ENCODE results near the gene DXO.

DNA sequence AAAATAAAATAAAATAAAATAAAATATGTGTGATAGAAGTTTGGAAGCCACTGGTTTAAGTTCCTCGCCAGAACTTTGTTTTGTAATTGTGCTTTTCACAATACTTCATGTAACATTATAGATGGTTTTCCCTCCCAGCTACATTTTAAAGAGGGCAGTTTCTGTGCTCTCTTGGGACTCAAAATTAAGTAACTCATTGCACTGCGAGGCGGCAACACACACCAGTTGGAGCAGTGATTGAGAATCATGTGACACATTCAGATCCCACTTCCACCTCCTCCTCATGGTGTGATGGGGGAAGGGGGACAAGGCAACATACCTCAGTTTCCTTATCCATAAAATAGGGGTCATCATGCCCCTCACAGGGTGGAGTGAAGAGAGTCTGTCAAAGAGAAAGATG is 36.9 kb downstream of the DXO start:
- TF ChIP-seq POLR2A (IDR thresholded peaks at IDR 0.05) (no peak), CTCF (IDR thresholded peaks at IDR 0.05) (no peak)

All from right lobe of liver (tissue), 4 donors.